SKM-1 (cell line): Measurements from ENCODE around the gene KRTAP5-4.
"Not testable (repeated sequence)": the region's sequence is repeated elsewhere in the genome, so short reads cannot be mapped to it uniquely, and the experiment has no call there.

Experiments
- DNase-seq: peaks from one replicate; lab custom pipeline; 2025; ENCODE audit not compliant: unreplicated experiment; lab: John Stamatoyannopoulos, UW

KRTAP5-4 gene

DNA sequence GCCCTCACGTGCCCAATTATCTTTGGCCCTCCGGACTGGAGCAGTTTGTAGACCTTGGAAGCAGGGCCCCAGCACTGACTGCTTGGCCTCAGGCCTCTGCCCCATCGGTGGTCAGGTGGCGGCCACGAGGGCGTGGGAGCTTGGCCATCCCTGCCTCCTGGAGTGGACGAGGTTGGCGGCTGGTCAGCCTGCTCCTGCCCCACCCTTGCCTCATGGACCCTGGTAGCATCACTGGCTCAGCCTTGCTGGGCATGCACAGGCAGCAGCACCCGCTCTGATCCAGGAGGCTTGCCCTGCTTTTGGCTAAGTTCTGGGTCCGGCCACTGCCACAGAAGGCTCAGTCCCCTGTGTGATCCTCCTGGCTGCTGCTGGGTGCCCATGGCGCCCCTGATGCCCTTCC lies 17.8 kb downstream of the KRTAP5-4 start:
- no peak for DNase-seq

GRCh38 chr11:1603629-1604028 lies 18.3 kb downstream of the KRTAP5-4 start:
- DNase-seq = no peak

- not testable (repeated sequence) for DNase-seq
Observed at GRCh38 chr11:1601663-1602062, 20.3 kb downstream of the KRTAP5-4 start.

DNA sequence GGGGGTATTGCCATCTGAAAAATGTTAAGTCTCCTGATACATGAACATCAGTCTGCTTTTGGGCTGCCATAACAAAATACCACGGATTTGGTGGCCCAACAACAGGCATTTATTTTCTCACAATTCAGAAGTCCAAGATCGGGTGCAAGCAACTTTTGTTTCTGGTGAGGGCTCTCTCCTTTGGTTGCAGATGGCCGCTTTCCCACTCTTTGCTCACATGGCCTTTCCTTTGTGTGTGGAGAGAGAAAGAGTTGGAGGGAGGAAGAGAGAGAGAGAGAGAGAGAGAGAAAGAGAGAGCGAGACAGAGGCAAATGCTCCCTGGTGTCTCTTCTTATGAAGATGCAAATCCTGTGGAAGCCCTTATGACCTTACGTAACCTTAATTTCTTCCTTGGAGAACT lies 21.3 kb downstream of the KRTAP5-4 start:
- no peak for DNase-seq

DNA sequence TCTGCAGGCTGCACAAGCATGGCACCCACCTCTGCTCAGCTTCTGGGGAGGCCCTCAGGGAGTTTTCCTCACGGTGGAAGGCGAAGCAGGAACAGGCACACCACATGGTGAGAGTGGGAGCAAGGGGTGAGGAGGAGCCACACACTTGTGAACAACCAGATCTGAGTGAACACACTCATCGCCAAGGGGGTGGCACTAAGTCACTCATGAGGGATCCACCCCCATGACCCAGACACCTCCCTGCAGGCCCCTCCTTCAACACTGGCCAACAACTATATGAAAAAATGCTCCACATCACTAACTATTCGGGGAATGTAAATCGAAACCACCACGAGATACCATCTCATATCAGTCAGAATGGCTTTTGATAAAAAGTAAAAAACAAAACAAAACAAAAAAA lies 23.1 kb downstream of the KRTAP5-4 start:
- no peak for DNase-seq

GRCh38 chr11:1598406-1598805 lies 23.5 kb downstream of the KRTAP5-4 start:
- DNase-seq = not testable (repeated sequence)

- no peak for DNase-seq
Observed at GRCh38 chr11:1597994-1598380, 24.0 kb downstream of the KRTAP5-4 start, which contains the start of gene KRTAP5-2. KRTAP5-2 (minus strand) TSS chr11:1598294; CDS start chr11:1598250, 44 bp downstream.

- DNase-seq = no peak
Observed at GRCh38 chr11:1597331-1597993, 24.5 kb downstream of the KRTAP5-4 start.

DNA sequence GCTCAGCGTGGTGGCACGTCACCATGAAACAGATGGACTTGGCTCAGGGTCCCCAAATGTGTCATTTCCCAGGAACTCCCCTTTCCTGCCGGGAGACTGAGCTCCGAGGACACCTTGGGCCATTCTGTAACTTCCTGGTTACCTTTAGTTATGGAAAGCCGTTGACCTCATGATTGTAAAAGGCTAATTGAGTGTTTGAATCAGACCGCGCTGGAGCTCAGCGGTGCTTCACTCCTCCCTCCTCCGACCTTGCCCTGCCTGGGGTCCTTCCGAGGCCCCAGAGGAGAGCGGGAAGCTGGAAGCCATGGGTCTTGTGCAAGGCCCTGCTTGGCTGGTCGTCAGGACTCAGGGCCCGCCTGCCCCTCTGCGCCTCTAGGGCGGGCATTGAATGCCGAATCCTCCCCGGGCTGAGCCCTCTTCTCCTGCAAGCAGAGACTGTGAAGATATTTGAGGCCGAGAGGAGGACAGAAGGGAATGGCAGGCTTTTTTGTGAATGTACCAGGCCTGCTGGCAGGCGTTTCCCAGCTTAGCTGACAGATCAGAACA lies 25.3 kb downstream of the KRTAP5-4 start:
- not testable (repeated sequence) for DNase-seq

- not testable (repeated sequence) for DNase-seq
Observed at GRCh38 chr11:1595994-1596575, 25.9 kb downstream of the KRTAP5-4 start.

DNA sequence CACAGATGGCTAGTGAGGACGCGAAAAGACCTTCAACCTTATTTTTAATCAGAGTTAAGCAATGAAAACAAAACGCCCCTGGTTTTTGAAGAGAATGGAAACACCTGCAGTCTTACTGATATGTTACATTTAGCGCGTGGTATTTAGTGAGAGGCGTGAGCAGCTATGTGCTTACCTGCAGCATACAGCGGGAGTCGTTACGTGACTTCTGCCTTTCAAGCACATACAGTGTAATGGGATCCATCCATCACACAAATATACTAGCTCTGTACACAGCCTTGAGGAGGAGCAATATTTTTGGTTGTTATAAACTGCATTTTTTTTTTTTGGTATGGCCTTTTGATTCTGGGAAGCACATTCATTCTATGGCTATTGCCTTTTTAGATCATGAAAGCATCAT lies 29.3 kb downstream of the KRTAP5-4 start:
- no peak for DNase-seq

GRCh38 chr11:1589996-1590395 lies 31.9 kb downstream of the KRTAP5-4 start:
- no peak for DNase-seq

- not testable (repeated sequence) for DNase-seq
Observed at GRCh38 chr11:1589191-1589963, 32.6 kb downstream of the KRTAP5-4 start.

DNA sequence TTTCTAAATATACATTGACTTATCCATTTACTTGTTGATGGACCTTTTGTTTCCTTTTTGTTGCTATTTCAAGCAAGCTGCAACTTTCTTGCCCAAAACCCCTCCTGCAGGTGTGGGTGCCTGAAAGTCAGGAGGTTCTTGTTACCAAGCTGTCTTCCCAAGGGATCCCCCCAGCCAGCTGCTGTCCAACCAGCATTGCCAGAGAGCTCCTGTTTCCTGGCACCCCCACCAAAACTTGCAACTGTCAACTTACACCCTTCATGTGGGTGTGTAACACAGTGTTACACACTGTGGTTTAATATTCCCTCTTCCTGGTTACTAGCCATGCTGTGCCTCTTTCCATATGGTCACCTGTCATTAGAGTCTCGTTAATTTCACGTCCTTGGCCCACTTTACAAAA lies 35.2 kb downstream of the KRTAP5-4 start:
- no peak for DNase-seq

DNA sequence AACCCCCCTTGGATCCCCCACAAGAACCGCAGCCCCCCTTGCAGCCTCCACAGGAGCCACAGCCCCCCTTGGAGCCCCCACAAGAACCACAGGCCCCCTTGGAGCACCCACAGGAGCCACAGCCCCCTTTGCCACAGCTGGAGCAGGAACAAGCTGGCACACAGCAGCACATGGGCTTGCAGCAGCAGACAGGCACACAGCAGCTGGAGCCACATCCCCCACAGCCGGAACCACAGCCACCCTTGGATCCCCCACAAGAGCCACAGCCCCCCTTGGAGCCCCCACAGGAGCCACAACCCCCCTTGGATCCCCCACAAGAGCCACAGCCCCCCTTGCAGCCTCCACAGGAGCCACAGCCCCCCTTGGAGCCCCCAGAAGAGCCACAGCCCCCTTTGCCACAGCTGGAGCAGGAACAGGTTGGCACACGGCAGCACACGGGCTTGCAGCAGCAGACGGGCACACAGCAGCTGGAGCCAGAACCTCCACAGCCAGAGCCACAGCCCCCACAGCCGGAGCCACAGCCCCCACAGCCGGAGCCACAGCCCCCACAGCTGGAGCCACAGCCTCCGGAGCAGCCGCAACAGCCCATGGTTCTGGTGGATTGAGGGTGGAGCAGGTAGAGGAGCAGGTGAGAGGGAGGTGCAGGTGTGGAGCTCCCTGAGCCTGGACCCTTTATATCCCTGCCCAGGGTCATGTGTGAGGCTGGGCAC lies 37.1 kb downstream of the KRTAP5-4 start, which contains the start of gene KRTAP5-1:
TSS of gene KRTAP5-1 (minus strand) at position 623 of the 710 bp plus-strand sequence. CDS start at position 589, 34 bp downstream.
- DNase-seq = not testable (repeated sequence)

GRCh38 chr11:1582909-1583308 lies 39.0 kb downstream of the KRTAP5-4 start:
- DNase-seq = not testable (repeated sequence)

GRCh38 chr11:1581976-1582375 lies 40.0 kb downstream of the KRTAP5-4 start:
- DNase-seq = no peak

DNA sequence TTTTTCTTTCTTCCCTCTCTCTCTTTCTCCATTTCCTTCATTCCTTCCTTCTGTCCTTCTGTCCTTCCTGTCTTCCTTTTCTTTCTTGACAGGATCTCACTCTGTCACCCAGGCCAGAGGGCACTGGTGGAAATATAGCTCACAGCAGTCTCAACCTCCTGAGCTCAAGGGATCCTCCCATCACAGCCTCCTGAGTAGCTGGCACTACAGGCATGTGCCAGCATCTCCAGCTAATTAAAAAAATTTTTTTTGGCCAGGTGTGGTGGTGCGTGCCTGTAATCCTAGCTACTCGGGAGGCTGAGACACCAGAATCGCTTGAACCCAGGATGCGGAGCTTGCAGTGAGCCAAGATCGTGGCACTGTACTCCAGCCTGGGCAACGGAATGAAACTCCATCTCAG lies 45.1 kb downstream of the KRTAP5-4 start:
- DNase-seq = no peak

- DNase-seq = not testable (repeated sequence)
Observed at GRCh38 chr11:1575756-1576155, 46.2 kb downstream of the KRTAP5-4 start.

DNA sequence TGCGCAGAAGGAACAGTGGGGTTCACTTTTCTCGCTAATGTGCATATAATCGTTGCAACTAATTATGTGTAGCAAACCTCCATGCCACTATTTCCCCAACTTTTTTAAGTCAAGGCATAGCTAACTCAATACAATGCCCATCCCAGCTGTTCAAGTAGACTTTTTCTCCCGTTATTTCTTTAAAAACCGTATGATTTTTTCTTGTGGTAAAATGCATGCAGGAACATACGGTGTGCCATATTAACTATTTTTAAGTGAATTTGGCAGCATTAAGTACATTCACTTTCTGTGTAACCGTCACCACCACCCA lies 47.0 kb downstream of the KRTAP5-4 start:
- no peak for DNase-seq
